Lung (tissue), 12 donors: ENCODE results near the gene SLC11A1. TPM values are rescaled to one million over a fixed set of nuclear protein-coding genes. Genes with fewer than 3 reads are reported as not detected.

Experiments
- ATAC-seq: fragments of 200-7000 bp; cut with Tn5 transposase; one replicate; pipeline ENCODE4 v1.9.1; 2020; ENCODE audit warnings: moderate number of reproducible peaks; ENCODE audit not compliant: insufficient read depth, low FRiP score
- DNase-seq, 3 donors: peaks; one replicate each; pipeline ENCODE4 v3.0.0-alpha.2; 2013 to 2017
- H3K27ac ChIP-seq, 2 donors: one replicate each; pipeline ENCODE4 v1.5.1; 2013; ENCODE audit warnings: mild to moderate bottlenecking in 2 of 2, moderate library complexity in 2 of 2, control low read depth in 1 of 2, inconsistent platforms in 1 of 2, low read depth in 1 of 2, low read length in 1 of 2
- H3K27me3 ChIP-seq, 3 donors: one replicate each; pipeline ENCODE4 v1.5.1; 2013; ENCODE audit warnings: low read length in 2 of 3; ENCODE audit not compliant: control insufficient read depth in 3 of 3, insufficient read depth in 3 of 3
- H3K36me3 ChIP-seq, 4 donors: one replicate each; pipeline ENCODE4 v1.5.1; 2013; ENCODE audit warnings: low read length in 4 of 4, mild to moderate bottlenecking in 1 of 4, moderate library complexity in 1 of 4; ENCODE audit not compliant: control insufficient read depth in 4 of 4, insufficient read depth in 4 of 4
- H3K4me1 ChIP-seq, 5 donors: one replicate each; pipeline ENCODE4 v1.5.1; 2013; ENCODE audit warnings: low read length in 5 of 5, mild to moderate bottlenecking in 2 of 5, moderate library complexity in 1 of 5; ENCODE audit not compliant: control insufficient read depth in 5 of 5, insufficient read depth in 5 of 5
- H3K4me3 ChIP-seq: one replicate; pipeline ENCODE4 v1.5.1; 2013; ENCODE audit warnings: mild to moderate bottlenecking, control low read depth, moderate library complexity
- H3K9ac ChIP-seq, 2 donors: one replicate each; pipeline ENCODE4 v1.5.1; 2013; ENCODE audit warnings: low read length in 2 of 2, control low read depth in 1 of 2; ENCODE audit not compliant: insufficient read depth in 1 of 2
- H3K9me3 ChIP-seq, 4 donors: one replicate each; pipeline ENCODE4 v1.5.1; 2013; ENCODE audit warnings: low read length in 3 of 4, mild to moderate bottlenecking in 1 of 4, moderate library complexity in 1 of 4; ENCODE audit not compliant: control insufficient read depth in 4 of 4, insufficient read depth in 3 of 4
- CTCF ChIP-seq: IDR thresholded peaks from 2 replicates; pipeline ENCODE4 v1.5.1; 2012; ENCODE audit warnings: mild to moderate bottlenecking; ENCODE audit errors: control extremely low read depth, extremely low read depth
- WGBS, 2 donors: extraction: QIAGEN DNeasy Blood & Tissue Kit; methylation state at CpG; one replicate each; pipeline ENCODE4 v1.1.7; 2013; 5-methylcytosine and 5-hydroxymethylcytosine counted together
- polyA plus RNA-seq, 2 donors: library from polyadenylated mRNA; stranded (reverse); fragments of 200-250 nt; gene quantifications; one replicate each; pipeline ENCODE4 v1.2.1, GENCODE V29; 2013
- total RNA-seq, 2 donors: library from RNA; depleted of rRNA in 1 of 2; stranded (reverse); fragments of >200 nt in 1 of 2; gene quantifications; one replicate each; pipeline ENCODE4 v1.2.1, GENCODE V29; 2014 to 2021
- donor health status: control.
- donor health status: control.
- donor health status: Bipolar disorder and iron deficiency.
- donor health status: healthy.
- donor health status: DM: yes; HTN: yes; CAD: no.

Gene SLC11A1
- total and polyA plus RNA-seq, 4 donors, result 57.6 to 359 (median 234) TPM

- Histone ChIP-seq H3K4me3 (no peak overlapping the region), H3K27me3 (no peaks in the 10 kb centered on the region), H3K9me3 (no peaks in the 10 kb centered on the region), H3K36me3 (peaks cover 9 to 32% (median 13%) of the 10 kb centered on the region in 4 donors), H3K4me1 (peaks cover 0 to 41% (median 23%) of the 10 kb centered on the region in 5 donors), H3K9ac (peak overlapping the region in 1 of 2 donors; percentile 61), H3K27ac (peak overlapping the region; percentile 76 to 92)
- WGBS, 2 donors, result 0 to 1% methylated on average over 29 to 56 of the region's 56 CpGs
- DNase-seq (peak; percentile 98 to 99 (median 98)), ATAC-seq (peak; percentile 92)
- peak; percentile 63 for TF ChIP-seq CTCF
Measured at GRCh38 chr2:218406209-218406948, 24.3 kb downstream of the SLC11A1 start.

- ATAC-seq, result no peak
- DNase-seq, result peak; percentile 74 to 86 (median 78)
- TF ChIP-seq CTCF, result no peak
- Histone ChIP-seq H3K9ac (peak overlapping the region in 1 of 2 donors; percentile 61), H3K9me3 (no peaks in the 10 kb centered on the region), H3K27ac (peak overlapping the region; percentile 76 to 92), H3K4me3 (no peak overlapping the region), H3K4me1 (peaks cover 0 to 37% (median 18%) of the 10 kb centered on the region in 5 donors), H3K27me3 (no peaks in the 10 kb centered on the region), H3K36me3 (peaks cover 9 to 25% (median 12%) of the 10 kb centered on the region in 4 donors)
- 3% methylated on average over 13 of the region's 13 CpGs for WGBS, 2 donors
Measured at GRCh38 chr2:218406949-218407618, 25.0 kb downstream of the SLC11A1 start.

GRCh38 chr2:218407717-218408116 is 25.6 kb downstream of the SLC11A1 start:
- ATAC-seq, result no peak
- H3K9ac ChIP-seq, result no peak overlapping the region
- no peak for TF ChIP-seq CTCF
- no peak overlapping the region for H3K4me3 ChIP-seq
- H3K27ac ChIP-seq, result no peak overlapping the region
- H3K4me1 ChIP-seq, result peaks cover 0 to 34% (median 15%) of the 10 kb centered on the region in 5 donors
- H3K9me3 ChIP-seq, result no peaks in the 10 kb centered on the region
- H3K27me3 ChIP-seq, result no peaks in the 10 kb centered on the region
- no peak for DNase-seq
- WGBS, 2 donors, result 82 to 84% methylated on average over 8 of the region's 8 CpGs
- H3K36me3 ChIP-seq, result peaks cover 8 to 18% (median 11%) of the 10 kb centered on the region in 4 donors
